A673 (cell line): Measurements from ENCODE around the gene BACE2. TPM values are rescaled to one million over a fixed set of nuclear protein-coding genes. Genes with fewer than 3 reads are reported as not detected.

ENCODE experiments used
- BruUV-seq: library from RNA; stranded (reverse); fragments of 400-500 nt; replicated peaks from 2 replicates; lab custom pipeline; 2021; lab: Mats Ljungman, UMichigan
- CTCF ChIA-PET: fragments of 300-600 bp; sonication (Branson Sonifier 250); formaldehyde crosslinking; loops from one replicate; lab custom pipeline; 2022; ENCODE audit warnings: antibody characterized with exemption; lab: Charles Lee
- POLR2A ChIA-PET: fragments of 300-600 bp; sonication (Branson Sonifier 250); formaldehyde crosslinking; loops from one replicate; lab custom pipeline; 2022; ENCODE audit warnings: antibody characterized with exemption; ENCODE audit not compliant: low non-redundant PET; lab: Charles Lee
- DNase-seq: peaks from one replicate; pipeline ENCODE4 v3.0.0-alpha.2; 2015; ENCODE audit warnings: low spot score
- H3K27ac ChIP-seq: fragments of 200-600 bp; sonication (generic); 2 replicates; pipeline ENCODE4 v1.5.1; 2016; ENCODE audit warnings: mixed run types, low read depth, mild to moderate bottlenecking, mixed read lengths, antibody characterized with exemption, low read length; ENCODE audit not compliant: poor library complexity, severe bottlenecking
- H3K27me3 ChIP-seq: fragments of 200-600 bp; sonication (generic); replicated peaks from 2 replicates; pipeline ENCODE4 v1.6.1; 2017; ENCODE audit warnings: mixed run types, low read depth, mild to moderate bottlenecking, mixed read lengths, antibody characterized with exemption, low read length; ENCODE audit not compliant: insufficient read depth, poor library complexity
- H3K36me3 ChIP-seq: fragments of 200-600 bp; sonication (generic); 2 replicates; pipeline ENCODE4 v1.6.1; 2016; ENCODE audit warnings: mixed run types, mild to moderate bottlenecking, mixed read lengths, antibody characterized with exemption, low read length; ENCODE audit not compliant: insufficient read depth, poor library complexity, severe bottlenecking
- H3K4me1 ChIP-seq: fragments of 200-600 bp; sonication (generic); 2 replicates; pipeline ENCODE4 v1.6.1; 2017; ENCODE audit warnings: mixed run types, mild to moderate bottlenecking, mixed read lengths, antibody characterized with exemption, low read length; ENCODE audit not compliant: insufficient read depth, poor library complexity, severe bottlenecking
- H3K4me3 ChIP-seq: fragments of 200-600 bp; sonication (generic); 2 replicates; pipeline ENCODE4 v1.5.1; 2016; ENCODE audit warnings: low read depth, mixed run types, mild to moderate bottlenecking, mixed read lengths, low read length; ENCODE audit not compliant: poor library complexity, severe bottlenecking
- H3K9me3 ChIP-seq: fragments of 200-600 bp; sonication (generic); 2 replicates; pipeline ENCODE4 v1.6.1; 2016; ENCODE audit warnings: mixed run types, low read depth, mild to moderate bottlenecking, mixed read lengths, antibody characterized with exemption, low read length; ENCODE audit not compliant: poor library complexity, severe bottlenecking
- EZH2 ChIP-seq: fragments of 200-600 bp; sonication (generic); IDR thresholded peaks from 2 replicates; pipeline ENCODE4 v1.6.1; 2017; ENCODE audit warnings: borderline replicate concordance, low read depth, mild to moderate bottlenecking, mixed read lengths, antibody characterized with exemption, low read length; ENCODE audit not compliant: poor library complexity, severe bottlenecking
- intact Hi-C: fragments of 100-400 bp; cut with micrococcal nuclease; formaldehyde crosslinking; loops from one replicate; pipeline ENCODE4 v1.10.0; 2022; ENCODE audit not compliant: unreplicated experiment
- total RNA-seq: library from RNA; stranded (reverse); gene quantifications from 2 replicates; pipeline ENCODE4 v1.2.3, GENCODE V29; 2021
- TF ChIP-seq, protein P1 (sequence below): fragments of 300-800, 200-600 bp; sonication (generic); conservative IDR thresholded peaks from 2 replicates; pipeline ENCODE4 v1.5.1; 2017; ENCODE audit warnings: low read depth, mild to moderate bottlenecking, antibody characterized with exemption, low read length, moderate library complexity, mixed read lengths

BACE2 gene
- total RNA-seq, 1 experiment from 2014 or later: 6.9 TPM

DNA sequence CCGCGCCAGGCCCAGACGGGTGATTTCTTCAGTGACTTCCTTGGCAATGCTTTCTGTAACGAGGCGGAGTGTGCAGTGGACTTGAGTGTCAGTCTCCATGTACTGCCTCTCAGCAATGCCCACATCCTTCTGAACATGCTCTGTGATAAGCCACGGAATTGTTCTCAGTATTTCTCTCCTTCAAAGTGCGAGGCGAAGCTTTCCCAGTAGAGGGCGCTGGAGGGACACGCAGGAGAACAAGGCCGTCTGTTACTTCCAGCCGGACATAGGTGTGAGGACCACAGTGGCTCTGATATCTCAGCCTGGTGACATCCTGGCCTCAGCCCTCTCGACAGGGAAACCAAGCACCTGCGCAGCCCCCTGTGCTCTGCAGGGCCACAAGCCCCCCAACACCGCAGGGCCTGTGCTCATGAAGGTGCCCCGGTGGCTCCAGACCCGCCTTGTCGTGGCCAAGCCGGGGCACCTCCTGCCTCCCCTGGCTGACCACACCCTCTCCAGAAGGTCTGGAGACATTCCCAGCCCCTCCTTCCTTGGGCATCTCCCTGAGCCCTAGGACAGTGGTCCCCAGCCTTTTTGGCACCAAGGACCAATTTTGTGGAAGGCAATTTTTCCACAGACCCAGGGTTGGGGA lies 46.1 kb upstream of the BACE2 start:
- ChIA-PET POLR2A (no interaction called here), CTCF (no interaction called here)
- no peaks in the 10 kb centered on the region for H3K27me3 ChIP-seq
- BruUV-seq: no TSS peak
- TF ChIP-seq, protein P1, sequence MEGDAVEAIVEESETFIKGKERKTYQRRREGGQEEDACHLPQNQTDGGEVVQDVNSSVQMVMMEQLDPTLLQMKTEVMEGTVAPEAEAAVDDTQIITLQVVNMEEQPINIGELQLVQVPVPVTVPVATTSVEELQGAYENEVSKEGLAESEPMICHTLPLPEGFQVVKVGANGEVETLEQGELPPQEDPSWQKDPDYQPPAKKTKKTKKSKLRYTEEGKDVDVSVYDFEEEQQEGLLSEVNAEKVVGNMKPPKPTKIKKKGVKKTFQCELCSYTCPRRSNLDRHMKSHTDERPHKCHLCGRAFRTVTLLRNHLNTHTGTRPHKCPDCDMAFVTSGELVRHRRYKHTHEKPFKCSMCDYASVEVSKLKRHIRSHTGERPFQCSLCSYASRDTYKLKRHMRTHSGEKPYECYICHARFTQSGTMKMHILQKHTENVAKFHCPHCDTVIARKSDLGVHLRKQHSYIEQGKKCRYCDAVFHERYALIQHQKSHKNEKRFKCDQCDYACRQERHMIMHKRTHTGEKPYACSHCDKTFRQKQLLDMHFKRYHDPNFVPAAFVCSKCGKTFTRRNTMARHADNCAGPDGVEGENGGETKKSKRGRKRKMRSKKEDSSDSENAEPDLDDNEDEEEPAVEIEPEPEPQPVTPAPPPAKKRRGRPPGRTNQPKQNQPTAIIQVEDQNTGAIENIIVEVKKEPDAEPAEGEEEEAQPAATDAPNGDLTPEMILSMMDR: peak; percentile 82
- no peak for TF ChIP-seq EZH2
- intact Hi-C loops: no loop called here
- no peak overlapping the region for H3K27ac ChIP-seq
- peak; percentile 69 for DNase-seq
- H3K9me3 ChIP-seq: no peaks in the 10 kb centered on the region
- no peak overlapping the region for H3K4me3 ChIP-seq
- H3K4me1 ChIP-seq: no peaks in the 10 kb centered on the region
- no peaks in the 10 kb centered on the region for H3K36me3 ChIP-seq

GRCh38 chr21:41124641-41125201 lies 43.2 kb upstream of the BACE2 start:
- ChIA-PET POLR2A (no interaction called here), CTCF (no interaction called here)
- intact Hi-C loops: no loop called here
- no peaks in the 10 kb centered on the region for H3K9me3 ChIP-seq
- H3K4me3 ChIP-seq: no peak overlapping the region
- H3K36me3 ChIP-seq: no peaks in the 10 kb centered on the region
- TF ChIP-seq, protein P1: no peak
- TF ChIP-seq EZH2: no peak
- no peaks in the 10 kb centered on the region for H3K27me3 ChIP-seq
- no peak overlapping the region for H3K27ac ChIP-seq
- BruUV-seq: no TSS peak
- no peaks in the 10 kb centered on the region for H3K4me1 ChIP-seq
- no peak for DNase-seq

- intact Hi-C loops: no loop called here
- no peaks in the 10 kb centered on the region for H3K27me3 ChIP-seq
- H3K27ac ChIP-seq: no peak overlapping the region
- H3K4me1 ChIP-seq: no peaks in the 10 kb centered on the region
- DNase-seq: no peak
- H3K36me3 ChIP-seq: no peaks in the 10 kb centered on the region
- CTCF ChIA-PET: no interaction called here
- H3K9me3 ChIP-seq: no peaks in the 10 kb centered on the region
- POLR2A ChIA-PET: interaction anchor here (0.9 kb wide), 1 partner anchor 40 kb away, joined by 6 read pairs; no protein-coding TSS in a partner anchor
- BruUV-seq: no TSS peak
- no peak for TF ChIP-seq EZH2
- TF ChIP-seq, protein P1: no peak
- no peak overlapping the region for H3K4me3 ChIP-seq
Measured at GRCh38 chr21:41128981-41129380, 39.0 kb upstream of the BACE2 start.
